Melanocyte of skin (primary cell): ENCODE measurements around the gene ANKS1A. TPM values are rescaled to one million over a fixed set of nuclear protein-coding genes. Genes with fewer than 3 reads are reported as not detected.

Experiments used
- small RNA-seq, 2 donors: library from RNA; depleted of rRNA; stranded (forward); fragments of <200 nt; gene quantifications; one replicate each; pipeline ENCODE3, GENCODE V24; 2012
- total RNA-seq, 2 donors: library from RNA; depleted of rRNA; stranded (reverse); fragments of >200 nt; gene quantifications; 2 replicates each; pipeline ENCODE4 v1.2.3, GENCODE V29; 2012

Gene ANKS1A, protein sequence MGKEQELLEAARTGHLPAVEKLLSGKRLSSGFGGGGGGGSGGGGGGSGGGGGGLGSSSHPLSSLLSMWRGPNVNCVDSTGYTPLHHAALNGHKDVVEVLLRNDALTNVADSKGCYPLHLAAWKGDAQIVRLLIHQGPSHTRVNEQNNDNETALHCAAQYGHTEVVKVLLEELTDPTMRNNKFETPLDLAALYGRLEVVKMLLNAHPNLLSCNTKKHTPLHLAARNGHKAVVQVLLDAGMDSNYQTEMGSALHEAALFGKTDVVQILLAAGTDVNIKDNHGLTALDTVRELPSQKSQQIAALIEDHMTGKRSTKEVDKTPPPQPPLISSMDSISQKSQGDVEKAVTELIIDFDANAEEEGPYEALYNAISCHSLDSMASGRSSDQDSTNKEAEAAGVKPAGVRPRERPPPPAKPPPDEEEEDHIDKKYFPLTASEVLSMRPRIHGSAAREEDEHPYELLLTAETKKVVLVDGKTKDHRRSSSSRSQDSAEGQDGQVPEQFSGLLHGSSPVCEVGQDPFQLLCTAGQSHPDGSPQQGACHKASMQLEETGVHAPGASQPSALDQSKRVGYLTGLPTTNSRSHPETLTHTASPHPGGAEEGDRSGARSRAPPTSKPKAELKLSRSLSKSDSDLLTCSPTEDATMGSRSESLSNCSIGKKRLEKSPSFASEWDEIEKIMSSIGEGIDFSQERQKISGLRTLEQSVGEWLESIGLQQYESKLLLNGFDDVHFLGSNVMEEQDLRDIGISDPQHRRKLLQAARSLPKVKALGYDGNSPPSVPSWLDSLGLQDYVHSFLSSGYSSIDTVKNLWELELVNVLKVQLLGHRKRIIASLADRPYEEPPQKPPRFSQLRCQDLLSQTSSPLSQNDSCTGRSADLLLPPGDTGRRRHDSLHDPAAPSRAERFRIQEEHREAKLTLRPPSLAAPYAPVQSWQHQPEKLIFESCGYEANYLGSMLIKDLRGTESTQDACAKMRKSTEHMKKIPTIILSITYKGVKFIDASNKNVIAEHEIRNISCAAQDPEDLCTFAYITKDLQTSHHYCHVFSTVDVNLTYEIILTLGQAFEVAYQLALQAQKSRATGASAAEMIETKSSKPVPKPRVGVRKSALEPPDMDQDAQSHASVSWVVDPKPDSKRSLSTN
- 10 to 100 TPM; 10.3 to 13.7 TPM for total RNA-seq

DNA sequence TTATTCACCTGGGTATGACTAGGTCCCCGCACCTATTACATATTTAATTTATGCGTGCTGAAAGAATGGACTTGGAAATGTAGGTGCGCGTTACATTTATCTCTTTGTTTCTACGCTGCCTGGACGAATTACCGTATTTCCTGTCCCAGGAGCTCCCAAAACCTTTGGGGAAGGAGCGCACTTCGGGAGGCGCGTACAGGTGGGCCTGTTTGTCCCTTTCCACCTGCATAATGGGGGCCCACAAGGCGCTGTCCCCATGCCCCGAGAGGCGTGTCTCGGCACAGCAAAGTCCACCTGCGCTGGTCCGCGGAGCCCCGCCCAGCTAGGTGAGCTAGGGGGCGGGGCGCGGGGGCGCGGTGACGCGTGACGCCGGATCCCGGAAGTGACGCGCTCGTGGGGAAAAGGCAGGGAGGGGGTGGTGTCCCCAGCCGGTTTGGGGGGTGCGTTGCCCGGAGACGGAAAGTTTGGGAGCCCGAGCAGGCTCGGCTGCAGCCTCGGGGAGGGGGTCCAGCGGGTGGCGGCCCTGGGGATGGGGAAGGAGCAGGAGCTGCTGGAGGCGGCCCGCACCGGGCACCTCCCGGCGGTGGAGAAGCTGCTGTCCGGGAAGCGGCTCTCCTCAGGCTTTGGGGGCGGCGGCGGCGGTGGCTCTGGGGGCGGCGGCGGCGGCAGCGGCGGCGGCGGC, at the start of gene ANKS1A:
Gene ANKS1A, plus strand, starts transcription at position 382 of the 682 bp plus-strand sequence. Its CDS starts 148 bp downstream, at position 530.

DNA sequence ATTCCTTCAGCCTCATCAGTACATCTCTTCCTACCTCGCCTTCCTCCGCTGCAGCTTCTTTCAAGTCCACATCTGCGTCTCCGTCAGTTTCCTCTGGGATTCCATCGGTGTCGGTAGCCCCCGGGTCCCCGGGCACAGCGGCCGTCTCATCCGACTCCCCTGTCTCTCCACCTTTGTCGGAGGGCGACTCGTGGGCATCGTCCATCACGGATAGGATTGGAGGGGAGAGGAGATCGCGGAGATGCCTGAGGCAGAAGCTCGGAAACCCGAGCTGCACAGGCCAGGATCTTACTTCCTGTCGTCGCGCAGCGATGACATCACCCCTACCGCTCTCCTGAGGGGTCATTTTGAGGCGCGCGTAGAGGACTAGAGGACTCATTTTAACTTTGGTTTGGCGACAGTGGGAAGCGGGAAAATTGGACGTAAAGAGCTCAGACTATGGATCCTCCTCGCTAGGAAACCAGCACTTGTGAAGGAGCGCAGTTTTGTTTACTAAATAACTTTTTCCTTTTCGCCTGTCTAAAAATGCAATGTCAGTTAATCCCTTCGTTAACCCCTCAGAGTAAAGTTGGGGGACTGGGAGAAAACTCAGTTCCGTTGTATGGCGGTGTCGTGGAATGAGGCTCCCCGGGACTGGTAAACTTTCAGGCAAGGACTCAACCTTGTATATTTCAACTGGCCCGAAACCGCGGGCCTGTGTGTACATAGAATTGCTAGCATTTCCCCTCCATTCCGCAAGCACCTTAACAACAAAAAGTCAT, 1.1 kb upstream of the ANKS1A start, which contains the start of gene TAF11:
Gene TAF11, minus strand, starts transcription at position 290 of the 761 bp plus-strand sequence. Its CDS starts 85 bp downstream, at position 205.

Small RNAs within 50 kb of the gene (small RNA-seq; reads per million reads assigned to genes)
- gene AL138721.1, result 0 to 0.06 reads per million in 2 donors

Other genes starting within 250 kb of the ANKS1A start
- 10 to 100 TPM; 34.4 to 46.0 TPM for gene ILRUN, start 192.5 kb upstream of the ANKS1A start, total RNA-seq
- 100 to 1,000 TPM in 1 of 2 donors, 10 to 100 TPM in 1; 79.5 to 155 TPM for gene SNRPC, start 131.8 kb upstream of the ANKS1A start, total RNA-seq
- 10 to 100 TPM; 11.7 to 13.3 TPM for gene BLTP3A, start 97.2 kb upstream of the ANKS1A start, total RNA-seq
- 10 to 100 TPM; 18.2 to 26.3 TPM for gene TAF11, start 1.2 kb upstream of the ANKS1A start, total RNA-seq